Smooth muscle cell (in vitro differentiated cells): ENCODE data around the gene ABHD16B. TPM values are rescaled to one million over a fixed set of nuclear protein-coding genes. Genes with fewer than 3 reads are reported as not detected.
A peak's percentile ranks its signal among the peaks of the same experiment; 100 is the strongest.

Experiments
- DNase-seq: peaks from one replicate; lab custom pipeline; 2025; ENCODE audit not compliant: unreplicated experiment; lab: John Stamatoyannopoulos, UW
- H2AFZ ChIP-seq: fragments of 200-600 bp; sonication (generic); 2 replicates; pipeline ENCODE4 v1.6.0; 2016; ENCODE audit warnings: antibody characterized with exemption, low read depth, mild to moderate bottlenecking
- H3F3A ChIP-seq: fragments of 200-600 bp; sonication (generic); 2 replicates; pipeline ENCODE4 v1.6.0; 2017; ENCODE audit warnings: antibody characterized with exemption, low read depth
- H3K27ac ChIP-seq: fragments of 200-600 bp; sonication (generic); 2 replicates; pipeline ENCODE4 v1.5.1; 2016; ENCODE audit warnings: low read depth, mild to moderate bottlenecking
- H3K27me3 ChIP-seq: fragments of 200-600 bp; sonication (generic); 2 replicates; pipeline ENCODE4 v1.6.1; 2016; ENCODE audit warnings: low read depth, mild to moderate bottlenecking
- H3K36me3 ChIP-seq: fragments of 200-600 bp; sonication (generic); 2 replicates; pipeline ENCODE4 v1.5.1; 2016; ENCODE audit warnings: low read depth
- H3K4me1 ChIP-seq: fragments of 200-600 bp; sonication (generic); 2 replicates; pipeline ENCODE4 v1.5.1; 2016; ENCODE audit warnings: low read depth
- H3K4me2 ChIP-seq: fragments of 200-600 bp; sonication (generic); 2 replicates; pipeline ENCODE4 v1.6.0; 2016; ENCODE audit warnings: mild to moderate bottlenecking
- H3K4me3 ChIP-seq: fragments of 200-600 bp; sonication (generic); 2 replicates; pipeline ENCODE4 v1.5.1; 2016; ENCODE audit warnings: mild to moderate bottlenecking
- H3K79me2 ChIP-seq: fragments of 200-600 bp; sonication (generic); 2 replicates; pipeline ENCODE4 v1.6.0; 2016; ENCODE audit warnings: low read depth, mild to moderate bottlenecking
- H3K9ac ChIP-seq: fragments of 200-600 bp; sonication (generic); 2 replicates; pipeline ENCODE4 v1.6.0; 2016; ENCODE audit warnings: low read depth
- H3K9me3 ChIP-seq: fragments of 200-600 bp; sonication (generic); replicated peaks from 2 replicates; pipeline ENCODE4 v1.5.1; 2016; ENCODE audit warnings: low read depth
- H4K20me1 ChIP-seq: fragments of 200-600 bp; sonication (generic); 2 replicates; pipeline ENCODE4 v1.6.0; 2016; ENCODE audit warnings: low read depth
- WGBS: methylation state at CpG from one replicate; pipeline ENCODE4 v1.1.7; 2016; ENCODE audit warnings: low lambda C conversion rate; 5-methylcytosine and 5-hydroxymethylcytosine counted together
- polyA plus RNA-seq: library from polyadenylated mRNA; unstranded; fragments of >200 nt; fragmentation: Nextera tagmentation; extraction: Ambion mirVana; gene quantifications from 2 replicates; pipeline ENCODE4 v1.2.1, GENCODE V29; 2016
- total RNA-seq: library from RNA; depleted of rRNA; stranded (reverse); fragments of >200 nt; gene quantifications from 2 replicates; pipeline ENCODE4 v1.2.3, GENCODE V29; 2014
- TF ChIP-seq, protein P1 (sequence below): fragments of 200-600 bp; sonication (generic); IDR thresholded peaks from 2 replicates; pipeline ENCODE4 v1.5.1; 2017; ENCODE audit warnings: borderline replicate concordance, mild to moderate bottlenecking, antibody characterized with exemption; ENCODE audit not compliant: insufficient read depth, poor library complexity, severe bottlenecking

ABHD16B gene
- total and polyA plus RNA-seq, 2 experiments from 2014 or later: 0.31 TPM; not detected in 1

DNA sequence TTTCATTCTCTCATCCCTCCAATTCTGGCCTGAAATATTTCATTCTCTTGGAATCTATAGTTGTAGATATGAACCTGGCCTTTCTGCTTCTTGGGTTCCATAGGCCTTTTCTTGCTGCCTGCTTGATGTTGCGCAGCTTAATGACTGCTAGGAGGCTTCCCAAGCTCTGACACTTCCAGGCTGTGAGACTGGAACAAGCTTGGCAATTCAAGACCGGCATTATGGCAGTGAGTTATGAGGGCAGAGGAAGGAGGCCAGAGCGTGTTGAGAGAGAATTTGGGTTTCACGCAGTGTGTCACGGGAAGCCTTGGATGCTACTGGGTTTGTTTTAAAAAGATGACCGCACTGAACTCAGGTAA, 32.7 kb downstream of the ABHD16B start:
- Histone ChIP-seq H3K9me3 (no peaks in the 10 kb centered on the region), H2AFZ (no peak overlapping the region), H3K27ac (no peak overlapping the region), H3K9ac (no peak overlapping the region), H3K4me2 (peak overlapping the region; percentile 89), H4K20me1 (peaks cover 75% of the 10 kb centered on the region), H3K79me2 (peaks cover 36% of the 10 kb centered on the region), H3K36me3 (no peaks in the 10 kb centered on the region), H3K4me3 (peak overlapping the region; percentile 58), H3K27me3 (no peaks in the 10 kb centered on the region), H3K4me1 (peaks cover 10% of the 10 kb centered on the region), H3F3A (peaks cover 42% of the 10 kb centered on the region)
- TF ChIP-seq, protein P1, sequence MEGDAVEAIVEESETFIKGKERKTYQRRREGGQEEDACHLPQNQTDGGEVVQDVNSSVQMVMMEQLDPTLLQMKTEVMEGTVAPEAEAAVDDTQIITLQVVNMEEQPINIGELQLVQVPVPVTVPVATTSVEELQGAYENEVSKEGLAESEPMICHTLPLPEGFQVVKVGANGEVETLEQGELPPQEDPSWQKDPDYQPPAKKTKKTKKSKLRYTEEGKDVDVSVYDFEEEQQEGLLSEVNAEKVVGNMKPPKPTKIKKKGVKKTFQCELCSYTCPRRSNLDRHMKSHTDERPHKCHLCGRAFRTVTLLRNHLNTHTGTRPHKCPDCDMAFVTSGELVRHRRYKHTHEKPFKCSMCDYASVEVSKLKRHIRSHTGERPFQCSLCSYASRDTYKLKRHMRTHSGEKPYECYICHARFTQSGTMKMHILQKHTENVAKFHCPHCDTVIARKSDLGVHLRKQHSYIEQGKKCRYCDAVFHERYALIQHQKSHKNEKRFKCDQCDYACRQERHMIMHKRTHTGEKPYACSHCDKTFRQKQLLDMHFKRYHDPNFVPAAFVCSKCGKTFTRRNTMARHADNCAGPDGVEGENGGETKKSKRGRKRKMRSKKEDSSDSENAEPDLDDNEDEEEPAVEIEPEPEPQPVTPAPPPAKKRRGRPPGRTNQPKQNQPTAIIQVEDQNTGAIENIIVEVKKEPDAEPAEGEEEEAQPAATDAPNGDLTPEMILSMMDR: no peak
- 46% methylated on average over 6 of the region's 6 CpGs for WGBS
- DNase-seq: no peak

DNA sequence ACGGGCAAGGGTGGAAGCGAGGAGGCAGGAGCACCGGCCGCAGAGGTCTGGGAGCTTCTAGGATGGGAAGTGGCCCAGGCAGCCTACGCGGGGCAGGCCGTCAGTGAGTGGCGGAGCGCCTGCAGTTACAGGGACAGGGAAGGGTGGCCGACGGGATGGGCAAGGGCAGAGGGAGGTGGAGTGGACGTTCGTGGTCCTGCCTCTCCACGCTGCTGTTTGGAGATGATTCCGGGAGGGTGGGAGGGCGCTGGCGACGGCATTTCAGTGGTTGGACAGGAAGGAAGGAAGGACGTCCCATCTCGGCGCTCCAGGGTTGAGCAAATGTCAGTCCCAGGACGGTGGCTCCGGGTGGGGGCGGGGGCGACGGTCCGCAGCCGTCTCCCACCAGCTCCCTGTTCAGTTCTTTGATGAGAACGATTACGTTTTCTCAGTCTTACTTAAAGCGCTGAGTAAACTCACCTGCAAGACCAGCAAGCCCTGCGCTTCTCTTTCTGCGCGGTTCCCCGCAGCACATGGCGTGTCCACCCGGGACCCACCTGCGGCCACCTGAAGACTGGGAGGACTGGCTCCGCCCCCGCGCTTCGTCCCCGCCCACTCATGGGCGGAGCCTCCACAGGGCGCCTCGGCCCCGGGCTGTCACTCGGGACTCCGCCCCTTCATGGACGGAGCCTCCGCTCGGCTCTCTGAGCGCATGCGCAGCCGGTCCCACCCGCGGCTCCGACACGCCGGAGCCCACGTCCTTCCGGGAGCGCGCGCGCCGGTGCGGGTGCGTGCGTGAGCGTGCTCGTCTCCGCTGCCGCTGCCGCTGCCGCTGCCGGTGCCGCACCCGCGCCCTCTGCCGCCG, 33.3 kb downstream of the ABHD16B start, which contains the start of gene DNAJC5:
DNAJC5 (plus strand) TSS at position 769 of the 844 bp plus-strand sequence. CDS start 33,220 bp downstream, outside the sequence.
- H2AFZ ChIP-seq: no peak within 1 kb of the TSS
- TF ChIP-seq, protein P1: no peak
- H3K4me1 ChIP-seq: peaks cover 10% of the 10 kb centered on the region
- H4K20me1 ChIP-seq: peaks cover 75% of the 10 kb centered on the region
- H3K9me3 ChIP-seq: no peaks in the 10 kb centered on the region
- H3F3A ChIP-seq: peaks cover 42% of the 10 kb centered on the region
- H3K36me3 ChIP-seq: no peaks in the 10 kb centered on the region
- H3K4me2 ChIP-seq: peak within 1 kb of the TSS; percentile 90
- peak within 1 kb of the TSS; percentile 61 for H3K27ac ChIP-seq
- no peaks in the 10 kb centered on the region for H3K27me3 ChIP-seq
- H3K79me2 ChIP-seq: peaks cover 42% of the 10 kb centered on the region
- under 1% methylated on average over 40 of the region's 82 CpGs for WGBS
- peak within 1 kb of the TSS; percentile 45 for H3K9ac ChIP-seq
- peak within 1 kb of the TSS; percentile 58 for H3K4me3 ChIP-seq
- peak; percentile 77 for DNase-seq

DNA sequence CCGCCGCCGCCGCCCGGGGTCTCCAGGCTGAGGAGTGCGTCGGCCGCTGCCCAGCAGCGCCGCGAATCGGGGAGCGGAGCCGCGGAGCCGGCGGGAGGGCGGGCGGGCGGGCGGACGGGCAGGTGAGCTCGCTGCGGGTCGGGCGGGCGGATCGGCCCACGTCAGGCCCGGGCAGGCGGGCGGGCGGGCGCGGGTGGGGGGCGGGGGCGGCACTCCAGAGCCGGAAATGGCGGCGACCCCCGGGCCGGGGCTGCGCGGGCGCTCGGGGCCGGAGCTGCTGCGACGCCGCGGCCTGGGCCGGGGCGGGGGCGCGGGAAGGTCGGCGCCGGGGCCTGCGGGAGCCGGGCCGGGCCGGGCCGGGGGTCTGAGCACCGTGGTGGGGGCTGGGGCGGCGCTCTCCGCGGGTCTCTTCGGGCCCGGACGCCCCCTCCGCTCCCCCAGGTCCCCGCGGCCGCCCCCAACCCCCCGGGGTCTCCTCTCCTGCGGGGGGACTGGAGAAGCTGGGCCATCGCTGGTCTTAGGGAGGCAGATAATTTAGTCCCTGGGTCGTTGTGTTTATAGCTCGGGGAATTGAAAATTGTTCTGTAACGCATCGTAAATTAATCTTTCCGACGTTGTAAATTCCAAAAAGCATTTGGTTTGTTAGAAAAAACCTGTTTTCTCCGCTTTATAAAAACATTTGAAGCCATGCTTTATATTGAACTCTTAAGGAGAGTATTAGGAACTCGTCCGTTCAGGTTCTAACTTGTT, 34.1 kb downstream of the ABHD16B start:
- H3K79me2 ChIP-seq: peaks cover 50% of the 10 kb centered on the region
- H4K20me1 ChIP-seq: peaks cover 75% of the 10 kb centered on the region

More for the DNA sequence above, 34.1 kb downstream of the ABHD16B start:
- Histone ChIP-seq H3K27me3 (no peaks in the 10 kb centered on the region), H3K4me1 (peaks cover 10% of the 10 kb centered on the region), H3K36me3 (no peaks in the 10 kb centered on the region), H3K9ac (peak overlapping the region; percentile 45), H2AFZ (no peak overlapping the region), H3F3A (peaks cover 35% of the 10 kb centered on the region), H3K4me3 (peak overlapping the region; percentile 58), H3K4me2 (peak overlapping the region; percentile 90), H3K9me3 (no peaks in the 10 kb centered on the region), H3K27ac (peak overlapping the region; percentile 61)
- TF ChIP-seq, protein P1: no peak
- DNase-seq: no peak
- WGBS: 1% methylated on average over 33 of the region's 87 CpGs
